Fibroblast of the conjunctiva (primary cell): ENCODE data around the gene CCT7.

Experiments used
- DNase-seq: peaks from one replicate; pipeline ENCODE4 v3.0.0-alpha.2; 2010; ENCODE audit warnings: low read depth

Gene CCT7

GRCh38 chr2:73268830-73269685 is 35.0 kb downstream of the CCT7 start:
- no peak for DNase-seq

GRCh38 chr2:73269686-73270465 is 35.8 kb downstream of the CCT7 start:
- DNase-seq, result no peak

- no peak for DNase-seq
Measured at GRCh38 chr2:73272270-73272669, 38.2 kb downstream of the CCT7 start.

- no peak for DNase-seq
Measured at GRCh38 chr2:73279852-73280251, 45.7 kb downstream of the CCT7 start.

GRCh38 chr2:73281244-73281643 is 47.1 kb downstream of the CCT7 start:
- DNase-seq, result no peak

- DNase-seq, result no peak
Measured at GRCh38 chr2:73282924-73283544, 48.9 kb downstream of the CCT7 start.

GRCh38 chr2:73283545-73284295 is 49.6 kb downstream of the CCT7 start:
- DNase-seq, result no peak

- DNase-seq, result no peak
Measured at GRCh38 chr2:73284296-73285158, 50.4 kb downstream of the CCT7 start, which contains the start of gene FBXO41. TSS of gene FBXO41 (minus strand) at chr2:73284478. CDS start at chr2:73269630, 14,848 bp downstream.

GRCh38 chr2:73285159-73285739 is 51.1 kb downstream of the CCT7 start:
- DNase-seq, result no peak

- DNase-seq, result no peak
Measured at GRCh38 chr2:73286134-73286655, 52.1 kb downstream of the CCT7 start.

- DNase-seq, result no peak
Measured at GRCh38 chr2:73289304-73289703, 55.2 kb downstream of the CCT7 start.

- no peak for DNase-seq
Measured at GRCh38 chr2:73290049-73290839, 56.1 kb downstream of the CCT7 start.

GRCh38 chr2:73291093-73291460 is 57.0 kb downstream of the CCT7 start:
- no peak for DNase-seq

- DNase-seq, result no peak
Measured at GRCh38 chr2:73291461-73292315, 57.6 kb downstream of the CCT7 start.

- DNase-seq, result no peak
Measured at GRCh38 chr2:73292316-73292905, 58.3 kb downstream of the CCT7 start.

- no peak for DNase-seq
Measured at GRCh38 chr2:73292906-73293533, 58.9 kb downstream of the CCT7 start.

GRCh38 chr2:73293534-73294171 is 59.5 kb downstream of the CCT7 start, which contains the start of gene EGR4:
TSS of gene EGR4 (minus strand) at chr2:73293548. CDS start at chr2:73293317, 231 bp downstream.
- no peak for DNase-seq
